ENCODE measurements around the gene RRP1B.
"Not testable (repeated sequence)": the region's sequence is repeated elsewhere in the genome, so short reads cannot be mapped to it uniquely, and the experiment has no call there.

RRP1B gene

GRCh38 chr21:43696214-43696613 is 36.9 kb downstream of the RRP1B start:
- Mint-ChIP-seq H3K4me3 (no peak overlapping the region), H3K36me3 (ENCODE audit: low read depth) (peaks cover 37% of the 10 kb centered on the region), H3K4me1 (no peaks in the 10 kb centered on the region), H3K9me3 (no peaks in the 10 kb centered on the region), H3K27ac (no peak overlapping the region), H3K27me3 (ENCODE audit: low read depth) (peaks cover 6% of the 10 kb centered on the region)
- no peak for TF ChIP-seq CTCF (IDR thresholded peaks at IDR 0.05; ENCODE audit: unreplicated experiment in 3 of 3)

GRCh38 chr21:43697758-43698643 is 38.6 kb downstream of the RRP1B start:
- no peak overlapping the region for H3K4me3 Mint-ChIP-seq
- no peak for TF ChIP-seq CTCF (IDR thresholded peaks at IDR 0.05; ENCODE audit: unreplicated experiment in 3 of 3)
- no peaks in the 10 kb centered on the region for H3K9me3 Mint-ChIP-seq
- H3K4me1 Mint-ChIP-seq: peaks cover 5% of the 10 kb centered on the region
- H3K36me3 Mint-ChIP-seq (ENCODE audit: low read depth): peaks cover 33% of the 10 kb centered on the region
- H3K27me3 Mint-ChIP-seq (ENCODE audit: low read depth): peaks cover 6% of the 10 kb centered on the region
- no peak overlapping the region for H3K27ac Mint-ChIP-seq

GRCh38 chr21:43699492-43699777 is 40.1 kb downstream of the RRP1B start:
- H3K9me3 Mint-ChIP-seq; H3K27me3 Mint-ChIP-seq (ENCODE audit: low read depth); H3K4me3 Mint-ChIP-seq: not testable (repeated sequence)
- H3K36me3 Mint-ChIP-seq (ENCODE audit: low read depth): peaks cover 23% of the 10 kb centered on the region
- peak overlapping the region in 1 of 3 experiments; percentile 27 for H3K27ac Mint-ChIP-seq
- peaks cover 11% of the 10 kb centered on the region for H3K4me1 Mint-ChIP-seq

- Mint-ChIP-seq H3K27ac (peak overlapping the region in 1 of 3 experiments; percentile 27), H3K27me3 (ENCODE audit: low read depth) (peaks cover 3% of the 10 kb centered on the region), H3K4me1 (peaks cover 11% of the 10 kb centered on the region), H3K9me3 (no peaks in the 10 kb centered on the region), H3K4me3 (no peak overlapping the region), H3K36me3 (ENCODE audit: low read depth) (peaks cover 20% of the 10 kb centered on the region)
- TF ChIP-seq CTCF (IDR thresholded peaks at IDR 0.05; ENCODE audit: unreplicated experiment in 3 of 3): no peak
Measured at GRCh38 chr21:43699933-43700599, 40.7 kb downstream of the RRP1B start.

- Mint-ChIP-seq H3K36me3 (ENCODE audit: low read depth) (peaks cover 5% of the 10 kb centered on the region), H3K27ac (peak overlapping the region; percentile 78 to 91 (median 90)), H3K9me3 (no peaks in the 10 kb centered on the region), H3K27me3 (ENCODE audit: low read depth) (peaks cover 3% of the 10 kb centered on the region), H3K4me1 (peaks cover 11% of the 10 kb centered on the region), H3K4me3 (no peak overlapping the region)
- TF ChIP-seq CTCF (IDR thresholded peaks at IDR 0.05; ENCODE audit: unreplicated experiment in 3 of 3): no peak
Measured at GRCh38 chr21:43701936-43702784, 42.8 kb downstream of the RRP1B start.

GRCh38 chr21:43702785-43703034 is 43.4 kb downstream of the RRP1B start:
- Mint-ChIP-seq H3K4me1 (peaks cover 11% of the 10 kb centered on the region), H3K27ac (peak overlapping the region; percentile 78 to 91 (median 90)), H3K27me3 (ENCODE audit: low read depth) (peaks cover 3% of the 10 kb centered on the region), H3K36me3 (ENCODE audit: low read depth) (peaks cover 2% of the 10 kb centered on the region), H3K4me3 (peak overlapping the region in 1 of 3 experiments; percentile 58), H3K9me3 (no peaks in the 10 kb centered on the region)
- no peak for TF ChIP-seq CTCF (IDR thresholded peaks at IDR 0.05; ENCODE audit: unreplicated experiment in 3 of 3)
